Motor neuron (in vitro differentiated cells): ENCODE measurements around the gene PRR23A. TPM values are rescaled to one million over a fixed set of nuclear protein-coding genes. Genes with fewer than 3 reads are reported as not detected.

Source experiments
- ATAC-seq, 8 experiments: fragments of 200-7000 bp; cut with Tn5 transposase; replicated peaks in 6 of 8; 2 replicates each; pipeline ENCODE4 v1.8.0; 2021; ENCODE audit warnings: mild to moderate bottlenecking in 8 of 8, moderate library complexity in 8 of 8
- H3K27ac ChIP-seq, 2 donors: fragments of 250-450 bp; sonication (Bioruptor Pico); 2 replicates each; pipeline ENCODE4 v1.9.0; 2021; ENCODE audit warnings: antibody characterized with exemption in 2 of 2, mild to moderate bottlenecking in 2 of 2, moderate library complexity in 1 of 2
- H3K4me1 ChIP-seq, 2 donors: fragments of 250-450 bp; sonication (Bioruptor Pico); replicated peaks in 1 of 2; 2 replicates each; pipeline ENCODE4 v1.6.1; 2021; ENCODE audit warnings: antibody characterized with exemption in 2 of 2, mild to moderate bottlenecking in 2 of 2, moderate library complexity in 1 of 2
- H3K4me3 ChIP-seq, 5 donors: fragments of 250-450 bp; sonication (Bioruptor Pico); 2 replicates each; pipeline ENCODE4 v1.9.0; 2021; ENCODE audit warnings: antibody characterized with exemption in 5 of 5, mild to moderate bottlenecking in 5 of 5, moderate library complexity in 4 of 5
- WGBS, 10 experiments: fragments of 450-650 bp; shearing (Covaris generic); methylation state at CpG; one replicate each; pipeline ENCODE4 v1.0.0; 2022; 5-methylcytosine and 5-hydroxymethylcytosine counted together
- in situ Hi-C, 9 experiments: fragments of 400-800 bp; cut with MboI; loops; one replicate each; pipeline ENCODE4 v1.15.0; 2021; ENCODE audit warnings: low sequenced_read_pairs in 9 of 9, low pct_unique_long_range_greater_than_20kb in 2 of 9; ENCODE audit not compliant: unreplicated experiment in 9 of 9
- total RNA-seq, 8 experiments: library from RNA; unstranded; fragments of 300-600 nt; gene quantifications; 2 replicates each; pipeline versions ENCODE4 v1.2.3 to v1.2.4, GENCODE V29; 2022

Gene PRR23A
- total RNA-seq, 8 experiments from 2014 or later, result 0.52 TPM; not detected in 7

- WGBS, 10 experiments, result 22 to 90% (median 82%) methylated on average over 3 to 21 of the region's 36 CpGs; no CpG with 5 or more reads in 6 of the 10 experiments
- ATAC-seq, result no peak
- in situ Hi-C loops, result no loop called here
- H3K4me1 ChIP-seq, result no peaks in the 10 kb centered on the region
- no peak overlapping the region for H3K4me3 ChIP-seq
- no peak overlapping the region for H3K27ac ChIP-seq
Observed at GRCh38 chr3:138960417-138960852, 45.6 kb downstream of the PRR23A start.

Other genes with a start within 250 kb of the PRR23A start
- gene PIK3CB, start 171.3 kb downstream of the PRR23A start, total RNA-seq, result 10 to 100 TPM in 4 of 8 experiments, 1 to 10 TPM in 4; 5.8 to 21.0 (median 10.6) TPM
- gene FOXL2, start 59.1 kb downstream of the PRR23A start, total RNA-seq, result 1 to 10 TPM in 2 of 8 experiments, under 1 TPM in 6; 0.05 to 3.9 (median 0.29) TPM
- gene FOXL2NB, start 59.1 kb downstream of the PRR23A start, total RNA-seq, result 10 to 100 TPM in 1 of 8 experiments, 1 to 10 TPM in 1, under 1 TPM in 6; 0.05 to 10.7 (median 0.27) TPM
- under 1 TPM in 3 of 8 experiments, not detected in 5; 0.14 to 0.71 (median 0.20) TPM for gene PRR23B, start 14.7 kb upstream of the PRR23A start, total RNA-seq
- gene PRR23C, start 38.6 kb upstream of the PRR23A start, total RNA-seq, result under 1 TPM in 3 of 8 experiments, not detected in 5; 0.05 to 0.17 (median 0.14) TPM